ENCODE measurements around the gene ETFA.

Gene ETFA

DNA sequence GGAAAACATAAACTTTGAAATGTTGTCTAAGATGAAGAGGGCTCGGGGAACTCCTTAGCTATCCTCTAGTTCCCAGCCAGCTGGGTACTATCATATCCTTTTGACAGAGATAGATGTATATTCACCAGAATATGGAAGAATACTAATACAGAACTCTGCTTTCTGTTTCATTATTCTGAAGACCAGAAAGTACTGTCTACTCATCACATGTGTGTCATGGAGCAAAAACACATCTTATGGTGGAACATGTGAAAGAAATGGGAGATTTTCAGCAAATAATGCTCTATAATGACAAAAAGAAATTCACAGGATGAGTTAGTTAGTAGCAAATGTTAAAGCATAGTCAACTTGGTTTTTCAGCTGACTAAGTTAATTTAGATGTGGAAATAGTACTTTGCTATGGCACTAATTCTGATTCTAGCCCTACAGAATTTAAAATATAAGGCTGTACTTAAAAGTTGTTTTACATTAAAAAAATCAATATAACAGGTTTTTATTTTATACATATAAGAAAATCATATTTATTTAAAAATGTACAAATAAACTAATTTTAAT, 41.8 kb upstream of the ETFA start:
- TF ChIP-seq, protein P1, sequence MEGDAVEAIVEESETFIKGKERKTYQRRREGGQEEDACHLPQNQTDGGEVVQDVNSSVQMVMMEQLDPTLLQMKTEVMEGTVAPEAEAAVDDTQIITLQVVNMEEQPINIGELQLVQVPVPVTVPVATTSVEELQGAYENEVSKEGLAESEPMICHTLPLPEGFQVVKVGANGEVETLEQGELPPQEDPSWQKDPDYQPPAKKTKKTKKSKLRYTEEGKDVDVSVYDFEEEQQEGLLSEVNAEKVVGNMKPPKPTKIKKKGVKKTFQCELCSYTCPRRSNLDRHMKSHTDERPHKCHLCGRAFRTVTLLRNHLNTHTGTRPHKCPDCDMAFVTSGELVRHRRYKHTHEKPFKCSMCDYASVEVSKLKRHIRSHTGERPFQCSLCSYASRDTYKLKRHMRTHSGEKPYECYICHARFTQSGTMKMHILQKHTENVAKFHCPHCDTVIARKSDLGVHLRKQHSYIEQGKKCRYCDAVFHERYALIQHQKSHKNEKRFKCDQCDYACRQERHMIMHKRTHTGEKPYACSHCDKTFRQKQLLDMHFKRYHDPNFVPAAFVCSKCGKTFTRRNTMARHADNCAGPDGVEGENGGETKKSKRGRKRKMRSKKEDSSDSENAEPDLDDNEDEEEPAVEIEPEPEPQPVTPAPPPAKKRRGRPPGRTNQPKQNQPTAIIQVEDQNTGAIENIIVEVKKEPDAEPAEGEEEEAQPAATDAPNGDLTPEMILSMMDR (IDR thresholded peaks at IDR 0.05; ENCODE audit: low read depth, low read length), result no peak
- in situ Hi-C loops (cut with HindIII; ENCODE audit: low sequenced_read_pairs), result no loop called here
- no peak for DNase-seq (ENCODE audit: low read depth, low spot score)
- no peak overlapping the region for H3K4me3 ChIP-seq (ENCODE audit: low read depth, low read length)

DNA sequence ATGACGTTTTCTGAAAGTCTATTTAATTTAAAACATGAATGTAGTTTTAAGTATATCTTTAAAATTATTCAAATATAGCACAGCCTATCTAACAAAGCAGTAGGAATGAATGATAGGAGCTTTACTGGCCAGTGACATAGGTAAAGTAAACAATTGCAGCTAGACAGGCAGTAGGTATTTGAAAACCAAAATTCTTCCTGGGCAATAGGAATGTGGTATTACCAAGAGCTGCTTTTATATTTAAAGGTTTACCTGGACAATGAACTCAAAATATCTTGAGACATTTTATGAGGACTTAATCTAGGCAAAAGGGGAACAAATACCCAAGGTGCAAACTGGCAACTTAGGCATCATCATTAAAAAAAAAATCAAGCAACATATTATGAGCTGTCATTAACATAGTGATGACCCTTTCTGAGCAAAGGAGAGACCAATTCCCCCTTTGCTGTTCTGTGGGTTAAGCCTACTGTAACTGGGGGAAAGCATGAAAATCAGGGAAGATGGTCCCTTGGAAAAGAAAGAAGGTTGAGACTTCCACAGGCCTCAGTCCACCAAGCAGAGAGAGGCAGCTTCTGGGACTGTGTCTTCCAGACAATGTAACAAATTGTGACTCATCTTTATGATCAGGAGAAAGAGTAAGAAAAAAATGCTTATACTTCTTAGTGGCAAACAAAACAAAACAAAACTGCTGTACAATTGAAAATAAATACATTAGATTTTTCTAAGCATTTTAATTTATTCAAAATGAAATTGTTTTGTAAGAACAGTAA, 38.2 kb upstream of the ETFA start:
- in situ Hi-C loops (cut with HindIII; ENCODE audit: low sequenced_read_pairs), result no loop called here
- TF ChIP-seq, protein P1 (IDR thresholded peaks at IDR 0.05; ENCODE audit: low read depth, low read length), result no peak
- no peak overlapping the region for H3K4me3 ChIP-seq (ENCODE audit: low read depth, low read length)
- no peak for DNase-seq (ENCODE audit: low read depth, low spot score)

DNA sequence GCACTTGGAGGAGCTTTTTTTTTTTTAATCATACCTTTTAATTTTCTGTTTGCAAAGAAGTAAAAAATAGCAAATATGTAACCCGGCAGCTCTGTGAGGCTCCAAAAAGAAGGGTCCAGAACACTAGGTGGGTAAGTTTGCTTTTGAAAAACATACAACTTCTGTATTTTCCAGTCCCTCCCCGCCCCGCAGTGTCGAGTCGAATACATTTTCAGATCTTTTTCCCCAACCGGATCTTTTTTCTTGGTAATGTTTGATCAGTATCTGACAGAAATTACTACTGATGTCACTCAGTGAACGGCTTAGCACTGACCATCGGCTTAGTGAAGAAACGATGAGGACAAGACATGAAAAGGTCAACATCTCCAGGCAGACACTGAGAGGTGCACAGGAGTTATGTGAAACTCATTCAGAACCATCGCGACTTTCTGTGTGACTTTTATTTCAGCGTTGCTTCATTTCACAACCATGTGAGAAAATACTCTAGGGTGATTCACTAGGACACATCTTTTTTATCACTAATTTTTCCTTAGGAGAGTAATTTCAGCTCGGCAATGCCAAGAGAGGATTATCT, 36.3 kb upstream of the ETFA start:
- in situ Hi-C loops (cut with HindIII; ENCODE audit: low sequenced_read_pairs), result no loop called here
- DNase-seq (ENCODE audit: low read depth, low spot score), result no peak
- H3K4me3 ChIP-seq (ENCODE audit: low read depth, low read length), result no peak overlapping the region
- TF ChIP-seq, protein P1 (IDR thresholded peaks at IDR 0.05; ENCODE audit: low read depth, low read length), result no peak

DNA sequence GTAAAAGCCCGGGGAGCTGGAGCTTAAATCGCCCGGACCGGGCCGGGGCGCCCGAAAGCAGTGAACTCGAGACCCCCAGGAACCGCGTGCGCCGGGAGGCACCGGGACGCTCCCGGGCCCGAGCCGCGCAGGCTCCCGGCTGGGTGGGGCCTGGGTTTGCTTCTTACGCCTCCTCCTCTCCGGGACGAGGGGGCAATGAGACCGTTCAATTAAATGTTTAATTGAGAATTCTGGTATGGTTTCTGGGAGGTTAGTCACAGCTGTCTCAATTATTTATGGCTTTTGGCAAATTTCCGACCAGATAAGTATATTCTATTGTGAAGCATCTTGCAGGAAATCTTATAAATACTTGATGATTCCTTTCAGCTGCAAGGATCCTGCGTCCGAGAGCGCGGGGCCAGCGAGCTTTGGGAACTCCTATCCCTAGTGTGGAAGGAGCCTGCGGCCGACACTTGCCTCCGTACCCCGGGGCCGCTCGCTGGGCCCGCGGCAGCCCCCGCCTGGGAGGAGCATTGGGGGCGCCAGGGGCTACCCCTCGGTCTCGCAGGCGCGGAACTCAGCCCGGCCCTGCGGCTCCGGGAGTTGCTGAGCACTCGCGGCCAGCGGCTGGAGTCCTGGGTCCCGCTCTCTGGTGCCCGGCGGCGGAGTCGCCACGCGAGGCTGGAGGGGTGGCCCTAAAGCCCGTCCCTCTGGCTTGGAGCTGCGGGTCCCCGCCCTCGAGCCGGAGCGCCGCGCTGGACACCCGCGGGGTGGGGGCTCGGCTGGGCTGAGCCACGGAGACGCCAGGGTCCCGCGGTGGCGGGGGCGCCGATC, 35.6 kb upstream of the ETFA start:
- DNase-seq (ENCODE audit: low read depth, low spot score), result no peak
- H3K4me3 ChIP-seq (ENCODE audit: low read depth, low read length), result no peak overlapping the region
- TF ChIP-seq, protein P1 (IDR thresholded peaks at IDR 0.05; ENCODE audit: low read depth, low read length), result no peak
- in situ Hi-C loops (cut with HindIII; ENCODE audit: low sequenced_read_pairs), result no loop called here

DNA sequence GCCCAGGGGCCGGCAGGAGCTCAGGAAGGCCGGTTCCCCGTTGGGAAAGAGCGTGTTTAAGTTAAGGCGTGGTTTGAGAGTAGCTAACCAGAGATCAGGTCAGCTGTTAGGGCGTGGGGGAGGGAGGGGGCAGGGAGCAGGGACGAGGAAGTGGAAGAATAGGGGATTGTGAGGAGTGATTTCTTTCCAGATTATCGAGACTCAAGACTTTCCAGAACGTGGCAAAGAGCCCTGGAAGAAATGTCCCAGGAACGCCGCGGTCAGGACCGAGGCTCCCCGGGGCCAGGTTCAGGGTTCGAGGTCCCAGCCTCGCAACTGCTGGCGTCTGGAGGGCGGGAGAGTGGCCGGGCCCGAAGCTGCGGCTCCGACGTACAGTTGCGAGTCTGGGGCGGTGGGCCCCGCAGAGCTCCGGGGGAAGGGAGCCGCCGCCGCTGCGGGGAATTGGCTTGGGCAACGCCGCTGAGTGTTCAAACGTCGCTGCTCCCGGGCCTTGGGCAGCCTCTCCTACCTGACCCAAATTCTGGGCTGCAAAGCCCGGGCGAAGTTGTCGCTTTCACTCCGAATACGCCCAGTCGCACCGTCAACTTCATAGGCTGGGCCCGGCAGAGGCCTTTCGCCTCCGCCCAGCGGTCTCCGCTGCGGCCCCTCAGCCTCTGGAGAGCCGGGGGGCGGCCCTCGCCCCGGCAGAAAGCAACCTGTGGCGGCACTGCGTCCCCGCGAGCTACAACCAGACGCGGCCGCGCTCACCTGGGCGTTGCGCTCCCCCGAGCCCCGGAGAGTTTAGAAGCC, 34.8 kb upstream of the ETFA start:
- no peak for DNase-seq (ENCODE audit: low read depth, low spot score)
- TF ChIP-seq, protein P1 (IDR thresholded peaks at IDR 0.05; ENCODE audit: low read depth, low read length), result no peak
- in situ Hi-C loops (cut with HindIII; ENCODE audit: low sequenced_read_pairs), result no loop called here
- H3K4me3 ChIP-seq (ENCODE audit: low read depth, low read length), result no peak overlapping the region

DNA sequence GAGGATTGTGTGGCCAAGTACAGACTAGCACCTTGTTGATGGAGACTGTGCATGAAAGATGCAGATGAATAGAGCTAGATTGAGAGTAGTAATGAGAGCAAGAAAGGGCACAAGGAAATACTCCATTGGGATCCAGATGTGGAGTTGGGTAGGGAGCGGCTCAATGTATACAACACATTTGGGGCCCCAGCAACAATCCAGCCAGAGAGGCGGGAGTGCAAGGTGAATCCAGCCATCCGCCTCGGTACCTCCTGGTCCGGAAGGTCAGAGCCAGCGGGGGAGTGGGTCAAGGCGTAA, 34.3 kb upstream of the ETFA start:
- TF ChIP-seq, protein P1 (IDR thresholded peaks at IDR 0.05; ENCODE audit: low read depth, low read length), result no peak

More for the DNA sequence above, 34.3 kb upstream of the ETFA start:
- H3K4me3 ChIP-seq (ENCODE audit: low read depth, low read length), result no peak overlapping the region
- in situ Hi-C loops (cut with HindIII; ENCODE audit: low sequenced_read_pairs), result no loop called here
- DNase-seq (ENCODE audit: low read depth, low spot score), result no peak

All from astrocyte of the spinal cord (primary cell).